Measurements from ENCODE around the gene GATA2. TPM values are rescaled to one million over a fixed set of nuclear protein-coding genes. Genes with fewer than 3 reads are reported as not detected.
A peak's percentile ranks its signal among the peaks of the same experiment; 100 is the strongest.

GATA2 gene
- polyA plus RNA-seq, 5 donors, result 7.9 to 14.6 (median 11.0) TPM

DNA sequence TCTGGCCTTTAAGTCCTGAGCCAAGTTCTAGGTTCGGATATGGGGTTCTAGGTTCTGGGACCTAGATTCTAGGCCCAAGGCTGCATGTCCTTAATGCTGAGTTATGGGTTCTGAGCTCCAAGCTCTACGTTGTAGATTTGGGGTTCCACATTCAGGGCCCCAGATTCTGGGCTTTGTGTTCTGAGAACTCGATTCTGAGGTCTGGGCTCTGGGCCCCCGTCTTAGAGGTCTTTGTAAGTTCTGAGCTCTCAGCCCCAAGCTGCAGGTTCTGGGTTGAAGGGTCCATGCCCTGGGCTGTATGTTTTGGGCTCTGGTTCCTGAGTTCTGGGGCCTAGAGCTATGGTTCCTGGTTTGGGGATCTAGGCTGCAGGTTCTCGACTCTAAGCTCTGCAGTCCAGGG lies 16.3 kb downstream of the GATA2 start:
- DNase-seq, result no peak

DNA sequence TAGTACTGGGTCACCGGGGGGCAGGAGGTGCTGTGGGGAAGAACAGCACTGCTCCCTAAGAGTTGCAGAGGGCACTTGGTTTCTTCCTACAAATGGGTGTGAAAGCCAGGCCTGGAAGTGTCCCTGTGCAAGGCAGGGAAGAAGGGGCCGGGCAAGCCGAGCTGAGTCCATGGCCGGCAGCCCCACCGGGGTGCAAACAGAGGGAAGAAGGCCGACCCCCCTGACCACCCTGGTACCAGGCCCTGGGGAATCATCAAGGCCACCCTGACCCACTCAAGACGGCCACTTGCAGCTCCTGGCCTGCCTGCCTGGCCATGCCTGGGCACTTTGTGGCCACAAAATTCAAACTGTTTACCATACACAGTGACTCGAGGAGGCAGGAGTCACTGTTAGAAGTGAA lies 17.6 kb downstream of the GATA2 start:
- DNase-seq, result no peak

DNA sequence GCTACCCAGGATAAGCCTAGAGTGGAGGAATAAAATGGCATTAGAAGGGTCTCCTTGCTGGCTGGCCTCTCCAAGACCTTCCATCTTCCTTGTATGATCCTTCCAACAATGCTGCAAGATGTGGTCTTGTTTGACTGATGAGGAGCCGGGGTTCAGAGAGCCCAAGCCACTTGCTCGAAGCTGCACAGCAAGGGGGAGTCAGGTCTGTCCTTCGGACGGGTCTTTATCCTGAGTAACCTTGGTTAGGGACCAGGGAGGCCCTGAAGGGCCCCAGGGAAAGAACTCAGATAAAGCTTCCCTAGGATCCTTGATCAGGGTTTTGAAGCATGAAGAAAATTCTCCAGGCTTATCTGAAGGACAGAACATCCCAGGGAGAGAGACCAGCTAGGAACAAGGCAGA lies 19.3 kb downstream of the GATA2 start:
- DNase-seq, result no peak

DNA sequence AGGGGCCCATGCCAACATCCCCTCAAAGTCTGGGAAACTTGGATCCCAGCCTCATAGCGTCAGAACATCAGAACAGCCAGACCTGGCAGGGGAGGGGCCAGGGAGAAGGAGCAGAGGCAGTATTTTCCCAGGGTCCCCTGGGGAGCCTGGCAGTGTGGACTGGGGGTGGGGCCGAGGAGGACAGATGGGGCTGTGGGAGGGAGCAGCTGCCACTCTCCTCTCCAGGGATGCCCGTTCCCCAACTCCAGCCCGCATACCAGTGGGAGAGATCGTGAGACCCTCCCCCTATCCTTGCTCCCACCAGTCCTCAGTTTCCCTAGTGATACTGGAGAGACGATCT lies 19.9 kb downstream of the GATA2 start:
- DNase-seq, result no peak

DNA sequence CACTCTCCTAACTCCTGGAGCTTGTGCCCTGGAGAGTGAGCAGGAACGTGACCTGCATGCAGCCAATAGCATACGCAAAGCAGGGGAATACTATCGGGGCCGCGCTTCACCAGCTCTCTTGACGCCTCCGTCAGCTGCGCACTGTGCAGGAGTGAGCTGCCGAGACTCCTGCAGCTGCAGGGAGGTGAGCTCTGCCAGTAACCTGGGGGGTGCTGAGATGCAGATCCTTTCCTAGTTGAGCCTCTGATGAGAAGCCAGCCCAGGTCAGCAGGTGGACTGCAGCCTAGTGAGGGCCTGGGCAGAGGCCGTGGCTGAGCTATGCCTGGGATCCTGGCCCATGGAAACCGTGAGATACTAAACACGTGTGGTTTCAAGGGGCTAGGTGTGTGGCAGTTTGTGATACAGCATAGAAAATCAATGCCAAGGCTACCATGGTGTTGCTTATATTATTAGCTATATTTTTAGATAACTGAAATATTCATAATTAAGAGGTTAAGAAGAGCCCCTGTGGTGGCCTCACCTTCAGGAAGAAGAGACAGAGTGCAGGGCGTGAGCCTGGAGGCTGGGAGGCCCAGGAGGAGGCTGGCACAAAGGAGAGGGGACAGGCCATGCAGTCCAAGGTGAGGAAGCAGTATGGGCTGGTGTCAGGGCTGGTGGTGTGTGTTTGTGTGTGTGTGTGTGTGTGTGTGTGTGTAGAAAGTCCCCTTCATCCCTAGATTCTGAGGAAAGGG lies 20.4 kb downstream of the GATA2 start:
- DNase-seq, result no peak

DNA sequence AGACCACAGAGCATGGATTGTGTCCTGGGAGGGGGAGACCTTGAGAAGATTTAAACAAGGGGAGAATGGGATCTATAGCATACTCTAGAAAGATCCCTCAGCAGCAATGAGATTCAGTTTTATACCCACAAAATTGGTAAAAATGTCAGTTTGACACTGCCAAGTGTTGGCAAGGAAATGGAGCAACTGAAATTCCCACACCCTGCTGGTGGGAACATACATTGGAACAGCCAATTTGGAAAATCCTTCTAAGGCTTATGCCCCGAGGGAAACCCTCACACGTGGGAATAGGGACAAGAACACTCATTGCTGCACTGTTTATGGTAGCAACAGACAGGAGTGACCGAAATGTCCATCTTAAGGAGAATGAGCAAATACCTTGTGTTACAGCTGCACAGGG lies 21.3 kb downstream of the GATA2 start:
- no peak for DNase-seq

DNA sequence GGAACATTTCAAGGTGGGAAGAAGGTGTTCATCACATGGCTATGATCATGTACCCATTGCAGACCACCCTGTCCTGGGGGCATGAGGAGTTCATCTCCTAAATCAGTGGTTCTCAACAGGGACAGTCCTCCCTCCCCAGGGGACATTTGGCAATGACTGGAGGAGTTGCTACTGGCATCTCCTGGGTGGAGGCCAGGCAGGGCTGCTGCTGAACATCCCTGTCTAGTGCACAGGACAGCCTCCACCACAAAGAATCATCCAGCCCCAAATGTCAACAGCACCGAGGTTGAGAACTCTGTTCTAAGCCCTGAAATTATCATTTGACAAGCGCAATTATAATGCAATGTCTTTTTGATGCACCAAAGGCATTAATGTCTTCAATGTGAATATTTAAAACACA lies 21.9 kb downstream of the GATA2 start:
- no peak for DNase-seq

DNA sequence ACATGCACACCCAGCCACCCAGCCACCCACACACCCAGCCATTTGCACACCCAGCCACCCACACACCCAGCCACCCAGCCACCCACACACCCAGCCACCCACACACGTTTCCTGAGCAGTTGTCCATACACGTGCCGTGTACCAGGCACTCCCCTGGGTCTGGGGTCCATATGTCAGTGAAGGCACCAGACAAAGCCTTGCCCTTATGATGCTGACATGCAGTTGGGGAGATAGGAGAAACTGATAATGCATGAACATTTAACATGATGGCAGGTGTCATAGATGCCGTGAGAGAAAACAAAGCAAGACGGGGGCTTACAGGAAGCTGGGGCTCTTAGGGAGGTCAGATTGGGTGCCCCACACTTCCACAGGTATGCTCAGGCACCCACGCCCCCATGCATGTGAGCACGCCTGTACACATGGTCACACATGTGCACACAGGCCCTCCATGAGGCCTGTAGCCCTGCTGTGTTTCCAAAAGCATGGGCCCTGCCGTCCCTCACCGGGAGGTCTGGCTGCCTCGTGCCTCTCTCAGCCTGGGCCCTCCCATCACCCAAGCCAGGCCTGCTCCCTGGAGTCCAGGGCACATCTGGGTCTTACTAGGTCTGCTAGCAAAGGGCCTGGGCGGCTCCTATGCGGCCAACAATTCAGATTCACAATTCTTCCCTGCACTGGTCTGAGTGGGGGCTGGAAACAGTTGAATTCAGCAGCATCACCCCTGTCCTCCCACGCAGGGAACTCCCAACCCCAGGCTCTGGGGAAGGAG lies 22.7 kb downstream of the GATA2 start:
- no peak for DNase-seq

DNA sequence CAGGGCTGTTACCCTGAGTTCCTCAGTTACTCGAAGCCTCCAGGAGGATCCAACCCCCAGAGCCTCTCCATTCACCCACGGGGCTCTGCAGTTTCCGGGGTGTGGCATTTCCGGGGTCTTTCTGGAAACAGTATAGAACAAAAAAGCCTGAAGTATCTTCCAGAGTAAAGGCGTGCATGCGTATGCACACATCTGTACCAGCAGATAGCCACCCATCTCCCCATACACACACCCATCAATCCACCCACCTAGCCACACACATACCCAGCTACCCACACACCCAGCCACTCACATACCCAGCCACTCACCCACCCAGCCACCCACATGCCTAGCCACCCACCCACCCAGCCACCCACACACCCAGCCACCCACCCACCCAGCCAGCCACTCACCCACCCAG lies 23.4 kb downstream of the GATA2 start:
- DNase-seq, result no peak

DNA sequence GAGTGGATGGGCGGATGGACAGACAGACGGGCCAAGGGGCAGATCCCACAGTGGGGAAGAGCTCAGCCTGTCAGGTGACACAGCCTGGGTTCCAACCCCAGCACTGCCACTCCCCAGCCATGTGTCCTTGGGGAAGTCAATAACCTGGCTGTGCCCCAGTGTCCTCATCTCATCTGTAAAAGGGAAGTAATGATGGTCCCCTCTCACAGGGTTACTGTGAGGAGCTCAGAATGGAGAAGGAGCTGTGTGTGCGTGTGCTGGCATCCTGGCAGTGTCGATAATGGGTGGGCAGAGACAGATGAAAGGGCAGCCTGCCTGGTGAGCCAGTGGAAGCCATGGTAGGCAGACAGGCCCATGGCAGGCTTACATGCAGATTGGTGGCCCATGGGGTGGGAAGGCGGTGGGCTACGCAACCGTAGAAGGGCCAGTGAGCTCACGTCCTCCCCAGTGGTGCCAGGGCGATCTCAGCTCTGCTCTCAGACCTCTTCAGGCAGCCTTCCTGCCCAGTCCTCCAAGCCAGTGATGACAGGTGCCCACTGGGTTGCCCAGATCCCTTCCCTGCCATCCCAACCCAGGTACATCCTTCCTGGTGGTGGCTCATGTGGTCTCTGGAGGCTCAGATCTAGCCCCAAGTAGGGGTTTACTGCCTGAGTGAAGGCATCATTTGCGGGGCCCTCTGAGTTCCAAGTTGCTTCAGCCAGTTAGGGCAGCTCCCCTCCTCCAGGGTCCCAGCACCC lies 24.0 kb downstream of the GATA2 start:
- no peak for DNase-seq

DNA sequence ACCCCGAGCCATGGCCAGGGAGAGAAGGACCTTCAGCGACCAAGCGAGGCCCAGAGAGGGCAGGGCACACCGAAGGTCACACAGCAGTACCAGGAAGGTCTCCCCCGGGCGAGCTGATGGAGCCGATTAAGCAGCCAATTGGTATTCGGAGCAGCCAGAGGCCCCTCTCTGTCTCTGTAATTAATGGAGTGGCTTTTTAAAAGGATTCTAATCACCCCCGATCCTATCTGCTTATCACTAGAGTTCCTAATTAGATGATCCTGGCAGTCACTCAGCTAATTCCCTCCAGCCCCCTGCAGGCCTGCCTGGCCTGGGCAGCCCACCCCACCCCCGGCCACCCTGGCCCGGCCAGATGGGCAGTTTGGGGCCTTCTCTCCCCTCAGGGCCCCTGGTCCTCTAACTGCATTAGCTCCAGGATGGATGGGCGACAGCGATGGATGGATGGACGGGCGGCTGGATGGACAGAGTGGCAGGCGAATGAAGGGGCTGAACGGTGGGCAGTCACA lies 24.7 kb downstream of the GATA2 start:
- DNase-seq, result no peak

DNA sequence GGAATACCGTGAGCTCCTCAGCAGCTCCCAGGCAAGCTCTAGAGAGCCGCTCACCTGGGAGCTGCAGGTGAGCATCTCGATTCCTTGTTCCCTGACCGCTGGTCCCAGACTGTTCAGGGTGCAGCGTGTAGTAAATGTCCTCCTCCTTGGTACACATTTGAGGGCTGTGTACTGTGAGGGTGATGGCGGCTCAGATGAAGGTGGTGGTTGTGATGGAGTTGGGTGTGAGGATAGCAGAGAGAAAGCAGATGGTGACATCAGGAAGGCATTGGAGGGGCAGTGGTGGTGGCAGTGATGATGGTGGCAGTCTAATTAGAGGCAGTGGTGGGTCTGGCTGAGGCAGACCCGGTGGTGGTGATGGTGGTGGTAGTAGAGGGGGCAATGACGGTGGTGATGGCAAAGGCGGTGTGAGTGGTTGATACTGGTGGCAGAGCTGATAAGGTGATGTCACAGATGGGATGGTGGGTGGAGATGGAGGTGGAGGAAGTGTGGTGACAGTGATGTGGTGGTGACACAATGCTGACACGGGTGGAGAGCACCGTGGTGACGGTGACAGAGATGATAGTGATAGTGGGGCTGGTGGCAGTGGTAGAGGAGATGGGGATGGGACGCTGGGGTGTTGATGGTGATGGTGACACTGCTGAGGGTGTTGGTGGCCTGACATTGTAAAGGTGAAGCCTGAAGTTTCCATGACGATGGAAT lies 26.0 kb downstream of the GATA2 start, which contains the start of gene DNAJB8:
Gene DNAJB8, minus strand, starts transcription at position 51 of the 702 bp plus-strand sequence. CDS start 3,645 bp downstream, outside the sequence.
- DNase-seq, result no peak

DNA sequence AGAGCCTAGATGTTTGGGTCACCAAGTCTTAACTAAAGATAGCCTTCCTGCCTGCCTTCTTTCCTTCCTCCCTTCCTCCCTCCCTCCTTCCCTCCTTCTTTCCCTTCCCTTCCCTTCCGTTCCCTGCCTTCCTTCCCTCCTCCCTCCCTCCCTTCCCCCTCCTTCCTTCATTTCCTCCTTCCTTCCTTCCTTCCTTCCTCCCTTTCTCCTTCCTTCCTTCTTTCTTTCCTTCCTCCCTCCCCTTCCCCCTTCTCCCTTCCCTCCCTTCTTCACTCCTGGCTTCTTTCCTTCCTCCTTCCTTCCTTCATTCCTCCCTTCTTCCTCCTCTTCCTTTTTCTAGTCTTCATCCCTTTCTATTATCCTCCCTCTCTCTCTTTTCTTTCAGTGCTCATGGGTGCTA lies 28.3 kb downstream of the GATA2 start:
- no peak for DNase-seq

DNA sequence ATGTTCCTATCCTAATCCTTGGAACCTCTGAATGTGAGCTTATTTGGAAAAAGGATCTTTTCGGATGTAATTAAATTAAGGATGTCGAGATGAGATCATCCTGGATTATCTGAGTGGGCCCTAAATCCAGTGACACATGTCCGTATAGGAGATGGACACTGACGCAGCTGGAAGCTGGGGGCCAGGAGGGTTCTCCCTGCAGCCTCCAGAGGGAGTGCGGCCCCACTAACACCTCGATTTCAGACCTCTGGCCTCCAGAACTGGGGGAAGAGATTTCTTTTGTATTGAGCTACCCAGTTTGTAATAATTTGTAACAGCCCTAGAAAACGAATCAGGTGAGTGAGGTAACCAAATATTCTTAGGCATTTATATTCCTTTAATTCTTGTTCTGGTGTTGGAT lies 28.8 kb downstream of the GATA2 start:
- no peak for DNase-seq

DNA sequence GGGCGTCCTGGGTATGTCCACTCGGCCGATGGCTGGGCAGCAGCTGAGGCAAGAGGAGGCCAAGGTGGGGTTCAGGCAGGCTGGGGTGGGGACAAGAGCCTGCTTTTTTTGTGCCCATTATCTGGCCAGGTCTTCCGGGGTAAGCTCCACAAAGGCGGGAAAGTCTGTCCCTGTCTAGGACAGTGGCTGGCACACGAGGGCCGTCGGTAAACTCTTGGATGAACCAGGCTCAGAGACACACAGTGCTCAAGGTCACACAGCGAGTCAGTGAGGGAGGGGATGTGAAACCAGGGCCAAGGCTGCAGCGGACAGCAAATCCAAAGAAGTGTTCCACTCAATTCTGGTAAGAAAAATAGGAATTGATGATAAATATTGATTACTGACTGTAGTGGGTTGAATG lies 29.2 kb downstream of the GATA2 start:
- no peak for DNase-seq

DNA sequence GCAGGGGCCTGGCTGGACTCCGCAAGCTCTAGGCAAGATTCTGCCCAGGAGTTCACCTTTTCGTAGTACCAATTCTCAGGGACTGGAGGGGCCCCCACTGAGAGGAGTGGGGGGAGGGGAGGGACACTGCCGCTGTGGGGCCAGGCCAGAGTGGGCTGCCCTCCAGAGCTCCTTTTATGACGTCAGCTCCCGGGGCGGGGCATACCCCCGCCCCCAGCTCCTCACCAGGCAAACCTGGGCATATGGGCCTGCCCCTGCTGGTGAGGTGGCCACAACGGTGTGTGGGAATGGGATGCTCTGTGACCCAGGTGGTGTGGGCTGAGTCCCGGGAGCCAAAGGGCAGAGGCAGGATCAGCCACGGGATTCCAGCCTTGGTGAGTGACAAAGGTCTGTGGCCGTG lies 29.6 kb downstream of the GATA2 start:
- no peak for DNase-seq

DNA sequence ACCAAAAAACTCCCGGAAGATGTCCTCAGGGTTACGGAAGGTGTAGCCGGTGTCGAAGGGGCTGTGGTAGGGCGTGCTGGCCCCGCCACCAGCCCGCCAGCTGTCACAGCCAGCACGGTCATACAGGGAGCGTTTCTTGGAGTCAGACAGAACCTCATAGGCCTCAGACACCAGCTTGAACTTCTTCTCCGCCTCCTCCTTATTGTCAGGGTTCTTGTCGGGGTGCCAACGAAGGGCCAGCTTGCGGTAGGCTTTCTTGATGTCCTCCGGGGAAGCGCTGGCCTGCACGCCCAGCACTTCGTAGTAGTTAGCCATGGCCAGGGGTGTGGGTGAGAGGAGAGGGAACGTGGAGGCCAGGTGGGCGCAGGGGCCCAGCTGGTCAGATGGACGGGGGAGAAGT lies 30.1 kb downstream of the GATA2 start:
- DNase-seq, result peak; percentile 88 to 92

DNA sequence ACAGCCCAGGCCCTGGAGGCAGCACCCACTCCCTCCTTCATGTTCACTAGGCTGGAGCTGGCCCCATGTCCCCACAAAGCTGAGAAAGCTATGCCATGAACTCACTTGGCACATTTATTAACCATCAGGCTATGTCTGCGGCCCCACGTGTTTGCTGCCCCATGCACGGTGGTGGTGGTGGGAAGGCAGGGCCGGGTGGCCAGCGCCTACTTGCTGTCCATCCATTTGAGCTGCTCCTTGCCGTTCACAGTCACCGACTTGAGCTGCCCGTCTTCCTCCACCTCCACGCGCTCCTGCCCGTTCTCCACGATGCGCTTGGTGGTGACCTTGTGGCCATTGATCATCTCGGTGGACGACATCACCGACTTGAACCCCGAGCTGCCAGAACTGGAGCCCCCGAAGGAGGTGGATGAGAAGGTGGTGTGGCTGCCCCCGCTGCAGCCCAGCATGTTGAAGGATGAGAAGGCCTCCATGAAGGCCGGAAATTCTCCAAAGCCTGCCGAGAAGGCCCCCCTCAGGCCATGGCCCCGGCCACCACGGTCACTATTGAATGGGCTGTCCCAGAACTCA lies 30.6 kb downstream of the GATA2 start:
- DNase-seq, result no peak

DNA sequence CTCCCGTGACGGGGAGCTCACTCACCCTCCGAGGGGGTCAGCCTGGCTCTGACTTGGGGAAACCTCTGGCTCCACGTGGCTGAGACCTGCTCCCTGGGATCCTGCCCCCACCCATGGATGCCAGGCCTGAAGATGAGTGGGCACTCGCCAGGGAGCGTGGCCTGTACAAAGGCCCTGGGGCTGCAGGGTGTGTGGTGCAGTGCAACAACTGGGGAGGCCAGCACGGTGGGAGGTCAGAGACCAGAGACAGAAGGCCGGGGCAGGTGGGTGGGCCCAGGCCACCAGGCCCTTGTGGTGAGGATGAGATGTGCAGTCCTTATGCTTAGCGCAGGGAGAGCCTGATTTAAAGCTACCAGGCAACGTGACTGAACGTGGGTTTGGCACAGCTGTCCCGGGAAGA lies 31.3 kb downstream of the GATA2 start:
- no peak for DNase-seq

DNA sequence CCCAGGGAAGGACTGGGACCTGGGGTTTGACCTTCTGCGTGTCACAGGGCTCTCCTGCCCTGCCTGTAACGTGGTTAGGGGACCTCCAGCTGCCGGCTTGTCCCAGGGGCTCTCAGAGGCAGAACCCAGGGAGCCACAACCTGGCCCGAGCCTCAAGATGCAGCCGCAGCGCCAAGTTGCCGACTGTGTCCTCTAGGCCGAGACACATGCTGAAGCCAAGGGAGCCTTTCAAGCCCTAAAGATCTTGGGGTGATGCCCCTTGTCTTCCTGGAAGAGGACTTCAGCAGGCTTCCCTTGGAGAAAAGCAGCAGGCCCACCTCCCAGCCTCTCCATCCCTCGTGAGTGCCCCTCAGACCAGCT lies 33.6 kb downstream of the GATA2 start:
- DNase-seq, result no peak

DNA sequence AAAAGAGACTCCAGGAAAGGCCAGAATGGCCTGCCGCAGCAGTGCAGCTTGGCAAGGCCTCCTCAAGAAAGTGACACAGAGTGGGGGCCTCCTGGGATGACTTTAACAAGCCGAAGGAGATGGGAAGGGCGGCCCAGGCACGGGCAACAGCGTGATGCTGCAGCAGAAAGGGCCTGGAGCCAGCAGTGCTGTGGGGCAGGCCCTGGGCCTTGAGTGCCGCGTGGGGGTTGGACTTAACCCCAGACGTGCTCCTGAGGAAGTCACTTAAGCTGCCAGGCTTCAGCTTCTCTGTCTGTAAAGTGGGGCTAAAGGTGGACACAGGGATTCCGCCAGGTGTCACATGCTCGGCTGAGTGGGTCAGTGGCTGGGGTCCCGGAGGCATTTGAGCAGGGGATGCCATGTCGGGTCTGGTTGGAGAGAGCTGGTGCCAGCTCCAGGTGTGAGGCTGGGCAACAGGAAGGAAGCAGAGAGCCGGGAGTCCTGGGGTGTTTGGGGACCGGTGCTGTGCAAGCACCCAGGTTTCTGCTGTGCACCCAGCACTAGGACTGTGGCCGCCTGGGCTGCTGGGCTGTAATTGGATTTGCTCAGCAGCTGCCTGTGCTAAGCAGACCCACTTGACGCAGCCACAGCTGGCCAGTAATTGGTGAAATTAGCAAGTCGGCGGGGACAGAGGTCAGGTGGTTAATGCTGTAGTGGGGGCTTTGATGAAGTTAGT lies 34.1 kb downstream of the GATA2 start:
- no peak for DNase-seq
